GM13976 (cell line): Measurements from ENCODE around the gene PALMD.

ENCODE experiments used
- DNase-seq: peaks from one replicate; pipeline ENCODE4 v3.0.0; 2012; ENCODE audit warnings: low spot score
- in situ Hi-C: fragments of 300-500 bp; cut with MboI; formaldehyde crosslinking; loops from one replicate; pipeline ENCODE4 v1.12.0; 2022; ENCODE audit warnings: low sequenced_read_pairs, mixed read lengths, inconsistent platforms; ENCODE audit not compliant: unreplicated experiment
- TF ChIP-seq, protein P1 (sequence below): IDR thresholded peaks from 2 replicates; pipeline ENCODE4 v1.5.1; 2012; ENCODE audit warnings: borderline replicate concordance, mild to moderate bottlenecking; ENCODE audit not compliant: insufficient read depth; ENCODE audit errors: extremely low read depth, missing control alignments, control extremely low read depth

Gene PALMD

DNA sequence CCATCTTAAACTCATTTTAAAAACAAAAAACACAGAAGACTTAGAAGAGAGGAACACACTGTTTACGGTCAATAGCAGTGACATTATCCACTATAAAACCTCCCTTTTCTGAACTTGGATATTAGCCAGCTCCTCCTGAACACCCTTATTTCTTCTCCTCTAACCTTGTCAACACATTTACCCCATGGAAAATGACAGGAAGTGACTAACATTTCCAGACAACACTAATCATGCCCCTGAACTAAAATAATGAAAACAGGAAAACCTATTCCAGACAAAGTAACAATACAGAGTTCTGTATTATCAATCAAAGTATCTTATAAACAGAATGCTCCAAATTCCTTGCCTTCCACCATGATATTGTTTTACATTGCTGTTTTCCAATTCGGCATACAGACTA is 45.3 kb downstream of the PALMD start:
- TF ChIP-seq, protein P1, sequence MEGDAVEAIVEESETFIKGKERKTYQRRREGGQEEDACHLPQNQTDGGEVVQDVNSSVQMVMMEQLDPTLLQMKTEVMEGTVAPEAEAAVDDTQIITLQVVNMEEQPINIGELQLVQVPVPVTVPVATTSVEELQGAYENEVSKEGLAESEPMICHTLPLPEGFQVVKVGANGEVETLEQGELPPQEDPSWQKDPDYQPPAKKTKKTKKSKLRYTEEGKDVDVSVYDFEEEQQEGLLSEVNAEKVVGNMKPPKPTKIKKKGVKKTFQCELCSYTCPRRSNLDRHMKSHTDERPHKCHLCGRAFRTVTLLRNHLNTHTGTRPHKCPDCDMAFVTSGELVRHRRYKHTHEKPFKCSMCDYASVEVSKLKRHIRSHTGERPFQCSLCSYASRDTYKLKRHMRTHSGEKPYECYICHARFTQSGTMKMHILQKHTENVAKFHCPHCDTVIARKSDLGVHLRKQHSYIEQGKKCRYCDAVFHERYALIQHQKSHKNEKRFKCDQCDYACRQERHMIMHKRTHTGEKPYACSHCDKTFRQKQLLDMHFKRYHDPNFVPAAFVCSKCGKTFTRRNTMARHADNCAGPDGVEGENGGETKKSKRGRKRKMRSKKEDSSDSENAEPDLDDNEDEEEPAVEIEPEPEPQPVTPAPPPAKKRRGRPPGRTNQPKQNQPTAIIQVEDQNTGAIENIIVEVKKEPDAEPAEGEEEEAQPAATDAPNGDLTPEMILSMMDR = no peak
- in situ Hi-C loops = loop anchor here (25.0 kb wide), 1 partner anchor 504 kb away; no protein-coding TSS in a partner anchor
- no peak for DNase-seq

DNA sequence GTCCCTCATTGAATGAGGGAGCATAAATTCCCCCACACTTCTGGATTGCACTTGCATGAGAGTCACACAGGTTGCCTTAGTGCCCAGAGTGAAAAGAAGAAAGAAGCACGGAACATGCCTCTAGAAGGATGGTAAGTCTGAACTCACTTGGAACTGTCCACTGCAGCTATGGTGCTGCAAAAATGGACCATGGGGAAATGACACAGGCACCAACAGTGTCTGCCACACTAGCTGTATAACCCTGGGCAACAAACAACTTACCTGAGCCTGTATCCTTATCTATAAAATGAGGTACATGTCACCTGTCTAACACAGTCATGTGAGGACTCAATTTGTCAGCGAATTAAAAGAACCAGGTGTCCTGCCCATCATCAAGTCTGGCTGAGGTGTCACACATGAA is 50.7 kb downstream of the PALMD start:
- TF ChIP-seq, protein P1 = no peak

DNA sequence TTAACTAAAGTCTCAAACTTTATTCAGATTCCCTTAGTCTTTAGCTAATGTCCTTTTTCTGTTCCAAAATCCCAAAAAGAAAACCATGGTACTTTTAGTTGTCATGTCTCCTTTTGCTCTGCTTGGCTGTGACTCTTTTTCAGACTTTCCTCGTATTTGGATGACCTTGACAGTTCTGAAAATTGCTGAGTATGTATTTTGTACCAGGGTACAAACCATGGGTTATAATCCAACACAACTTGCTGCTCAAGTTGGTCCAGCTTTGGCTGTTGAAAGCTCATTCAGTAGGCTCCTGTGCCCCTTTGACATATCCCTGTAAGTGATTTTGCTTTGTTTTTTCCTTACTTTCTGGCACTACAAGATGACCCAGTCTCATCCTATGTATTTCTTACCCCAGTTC is 51.7 kb downstream of the PALMD start:
- TF ChIP-seq, protein P1 = no peak
- in situ Hi-C loops = loop anchor here (25.0 kb wide), 1 partner anchor 510 kb away; no protein-coding TSS in a partner anchor
- no peak for DNase-seq

More for the DNA sequence above, 50.7 kb downstream of the PALMD start:
- DNase-seq = no peak
- in situ Hi-C loops = loop anchor here (25.0 kb wide), 1 partner anchor 509 kb away; no protein-coding TSS in a partner anchor

DNA sequence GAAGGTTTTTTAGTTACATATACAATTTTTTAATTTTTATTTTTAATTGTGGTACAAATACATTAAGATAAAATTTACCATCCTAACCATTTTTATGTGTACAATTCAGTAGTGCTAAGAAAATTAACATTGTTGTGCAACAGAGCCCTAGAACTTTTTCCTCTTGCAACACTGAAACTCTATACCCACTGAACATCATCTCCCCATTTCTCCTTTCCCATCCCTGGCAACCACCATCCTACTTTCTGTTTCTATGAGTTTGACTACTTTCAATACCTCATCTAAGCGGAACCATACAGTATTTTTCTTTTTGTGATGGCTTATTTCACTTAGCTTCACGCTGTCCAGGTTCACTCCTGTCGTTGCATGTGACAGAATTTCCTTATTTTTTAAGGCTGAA is 54.1 kb downstream of the PALMD start:
- TF ChIP-seq, protein P1 = no peak
- in situ Hi-C loops = no loop called here
- DNase-seq = no peak

DNA sequence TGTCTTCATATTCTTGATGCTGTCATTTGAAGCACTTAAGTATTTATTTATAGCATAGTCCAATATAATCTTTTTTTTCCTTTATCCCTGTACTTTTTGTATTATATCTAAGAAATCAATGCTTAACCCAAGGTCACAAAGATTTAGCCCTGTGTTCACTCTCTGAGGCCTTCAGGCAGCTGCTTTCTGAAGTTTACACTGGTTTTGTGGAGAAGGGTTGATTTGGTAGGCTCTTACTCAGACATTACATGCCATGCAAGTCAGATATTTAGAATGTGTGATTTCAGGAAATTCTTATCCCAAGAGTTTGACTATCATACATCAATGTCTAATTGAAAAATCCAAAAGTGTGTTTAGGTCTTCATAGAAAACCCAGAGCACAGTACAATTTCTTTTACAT is 56.3 kb downstream of the PALMD start:
- DNase-seq = no peak
- TF ChIP-seq, protein P1 = no peak
- in situ Hi-C loops = no loop called here

DNA sequence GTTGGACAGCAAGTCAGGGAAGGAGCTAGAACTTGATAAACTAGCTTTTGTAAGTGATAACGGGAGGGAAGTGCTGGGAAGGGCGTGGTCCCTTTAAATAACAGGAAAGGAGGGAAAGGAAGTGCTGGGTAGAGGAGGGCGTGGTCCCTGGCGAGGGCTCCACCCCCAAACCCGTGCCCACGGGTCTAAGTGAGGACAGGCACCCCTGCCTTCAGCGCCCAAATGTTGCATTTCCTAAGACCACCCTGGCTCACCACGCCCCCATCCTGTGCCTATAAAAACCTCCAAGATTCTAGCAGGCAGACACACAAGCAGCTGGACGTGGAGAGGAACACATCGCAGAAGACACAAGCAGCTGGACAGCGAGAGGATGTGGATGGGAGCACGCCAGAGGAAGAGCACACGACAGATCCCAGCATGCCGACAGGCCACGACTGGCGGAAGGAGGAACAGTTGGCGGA is 58.5 kb downstream of the PALMD start:
- no peak for DNase-seq
- in situ Hi-C loops = no loop called here
- TF ChIP-seq, protein P1 = no peak
